HEK293T (cell line): Measurements from ENCODE around the gene CREB5.

Experiments
- CTCF ChIA-PET: fragments of 350-600 bp; formaldehyde crosslinking; extraction: SDS; loops from one replicate; lab custom pipeline; 2021; ENCODE audit warnings: antibody characterized with exemption, inconsistent platforms; lab: Yijun Ruan, JAX
- POLR2A ChIA-PET: fragments of 350-600 bp; formaldehyde crosslinking; extraction: SDS; loops from one replicate; lab custom pipeline; 2020; ENCODE audit warnings: antibody characterized with exemption, inconsistent platforms; lab: Yijun Ruan, JAX
- DNase-seq: peaks from one replicate; pipeline ENCODE4 v3.0.0; 2012; ENCODE audit warnings: mixed read lengths; ENCODE audit errors: extremely low spot score
- ARNT ChIP-seq: fragments of 450-650 bp; IDR thresholded peaks from 2 replicates; pipeline ENCODE4 v1.6.1; 2017; ENCODE audit warnings: mild to moderate bottlenecking
- BHLHE40 ChIP-seq: fragments of 450-650 bp; IDR thresholded peaks from 2 replicates; pipeline ENCODE4 v1.6.1; 2016; ENCODE audit warnings: mild to moderate bottlenecking, moderate library complexity, borderline replicate concordance
- CTBP1 ChIP-seq: fragments of 450-650 bp; IDR thresholded peaks from 2 replicates; pipeline ENCODE4 v1.6.1; 2016; ENCODE audit warnings: borderline replicate concordance
- ELF4 ChIP-seq: fragments of 450-650 bp; IDR thresholded peaks from 2 replicates; pipeline ENCODE4 v1.6.1; 2017; ENCODE audit warnings: antibody characterized with exemption
- FOXA1 ChIP-seq: fragments of 450-650 bp; IDR thresholded peaks from 2 replicates; pipeline ENCODE4 v1.6.1; 2016; ENCODE audit warnings: mild to moderate bottlenecking
- FOXK2 ChIP-seq: fragments of 450-650 bp; IDR thresholded peaks from 2 replicates; pipeline ENCODE4 v1.6.1; 2016; ENCODE audit warnings: mild to moderate bottlenecking
- FOXM1 ChIP-seq: fragments of 450-650 bp; IDR thresholded peaks from 2 replicates; pipeline ENCODE4 v1.6.1; 2017; ENCODE audit warnings: mild to moderate bottlenecking, borderline replicate concordance
- HDGF ChIP-seq: fragments of 450-650 bp; IDR thresholded peaks from 2 replicates; pipeline ENCODE4 v1.6.1; 2017; ENCODE audit warnings: antibody characterized with exemption, borderline replicate concordance
- L3MBTL2 ChIP-seq: fragments of 450-650 bp; conservative IDR thresholded peaks from 2 replicates; pipeline ENCODE4 v1.6.1; 2016; ENCODE audit warnings: mild to moderate bottlenecking
- LEF1 ChIP-seq: fragments of 450-650 bp; IDR thresholded peaks from 2 replicates; pipeline ENCODE4 v1.6.1; 2017; ENCODE audit warnings: mild to moderate bottlenecking, borderline replicate concordance
- NFRKB ChIP-seq: fragments of 450-650 bp; IDR thresholded peaks from 2 replicates; pipeline ENCODE4 v1.6.1; 2016; ENCODE audit warnings: mild to moderate bottlenecking, moderate library complexity
- PKNOX1 ChIP-seq: fragments of 450-650 bp; IDR thresholded peaks from 2 replicates; pipeline ENCODE4 v1.6.1; 2016
- SP1 ChIP-seq: fragments of 450-650 bp; IDR thresholded peaks from 2 replicates; pipeline ENCODE4 v1.6.1; 2017
- SUZ12 ChIP-seq: fragments of 450-650 bp; IDR thresholded peaks from 2 replicates; pipeline ENCODE4 v1.6.1; 2016; ENCODE audit warnings: mild to moderate bottlenecking
- TARDBP ChIP-seq: fragments of 450-650 bp; IDR thresholded peaks from 2 replicates; pipeline ENCODE4 v1.6.1; 2016
- ZNF384 ChIP-seq: fragments of 450-650 bp; IDR thresholded peaks from 2 replicates; pipeline ENCODE4 v1.6.1; 2016

CREB5 gene

DNA sequence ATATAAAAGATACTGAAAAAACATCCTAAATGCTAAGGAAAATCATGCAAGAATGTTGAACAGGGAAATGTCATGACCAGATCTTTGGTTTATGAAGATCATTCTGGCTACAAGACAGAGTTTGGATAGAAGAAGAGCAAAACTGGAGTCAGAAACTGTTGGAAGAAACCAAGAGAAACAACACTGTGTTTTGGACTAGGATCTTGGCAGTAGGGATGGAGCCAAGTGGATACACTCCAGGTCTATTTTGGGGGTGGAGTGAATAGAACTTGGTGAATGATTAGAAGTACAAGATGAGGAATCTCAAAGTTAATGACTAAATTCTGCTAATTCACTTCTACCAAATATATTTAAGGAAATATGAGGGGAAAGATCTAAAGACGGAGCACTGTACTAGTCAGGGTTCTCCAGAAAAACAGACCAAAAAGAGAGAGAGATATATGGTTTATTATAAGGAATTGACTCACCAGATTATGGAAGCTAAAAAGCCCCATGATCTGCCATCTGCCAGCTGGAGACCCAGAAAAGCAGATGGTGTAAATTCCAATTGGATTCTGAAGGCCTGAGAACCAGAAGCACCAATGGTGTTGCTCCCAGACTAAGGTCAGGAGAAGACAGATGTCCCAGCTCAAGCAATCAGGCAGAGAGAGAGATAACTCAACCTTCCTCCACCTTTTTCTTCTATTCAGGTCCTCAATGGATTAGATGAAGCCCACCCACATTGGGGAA, 290.9 kb downstream of the CREB5 start:
- no peak for DNase-seq
- CTCF ChIA-PET, result no interaction called here
- TF ChIP-seq HDGF (no peak), NFRKB (no peak), SUZ12 (no peak)
- POLR2A ChIA-PET, result no interaction called here

- ChIA-PET POLR2A (no interaction called here), CTCF (no interaction called here)
- TF ChIP-seq HDGF (no peak), FOXK2 (no peak), L3MBTL2 (no peak), PKNOX1 (no peak), BHLHE40 (no peak), SUZ12 (no peak), TARDBP (no peak), ARNT (no peak), FOXM1 (no peak), LEF1 (no peak), FOXA1 (no peak), ELF4 (no peak), ZNF384 (no peak), CTBP1 (no peak), SP1 (no peak), NFRKB (no peak)
- no peak for DNase-seq
Observed at GRCh38 chr7:28704706-28705105, 292.4 kb downstream of the CREB5 start.

GRCh38 chr7:28705350-28705749, 293.0 kb downstream of the CREB5 start:
- ChIA-PET CTCF (no interaction called here), POLR2A (no interaction called here)
- no peak for DNase-seq
- no peak for TF ChIP-seq FOXK2
- TF ChIP-seq ELF4, result no peak
- TF ChIP-seq HDGF, result no peak
- TF ChIP-seq LEF1, result no peak
- TF ChIP-seq NFRKB, result no peak
- TF ChIP-seq CTBP1, result no peak
- TF ChIP-seq TARDBP, result no peak
- no peak for TF ChIP-seq ZNF384
- no peak for TF ChIP-seq FOXM1
- no peak for TF ChIP-seq ARNT
- no peak for TF ChIP-seq BHLHE40
- no peak for TF ChIP-seq FOXA1
- TF ChIP-seq L3MBTL2, result no peak
- no peak for TF ChIP-seq SP1
- TF ChIP-seq SUZ12, result no peak
- TF ChIP-seq PKNOX1, result no peak

GRCh38 chr7:28706584-28706983, 294.3 kb downstream of the CREB5 start:
- TF ChIP-seq PKNOX1, result no peak
- TF ChIP-seq ARNT, result no peak
- TF ChIP-seq TARDBP, result no peak
- no peak for TF ChIP-seq FOXM1
- no peak for TF ChIP-seq SP1
- ChIA-PET POLR2A (interaction anchor here (1.0 kb wide), 1 partner anchor 296 kb away, joined by 3 read pairs; no protein-coding TSS in a partner anchor), CTCF (interaction anchor here (0.8 to 1.2 kb wide), 2 partner anchors 13 to 133 kb away, joined by 3 read pairs; no protein-coding TSS in a partner anchor)
- DNase-seq, result no peak

DNA sequence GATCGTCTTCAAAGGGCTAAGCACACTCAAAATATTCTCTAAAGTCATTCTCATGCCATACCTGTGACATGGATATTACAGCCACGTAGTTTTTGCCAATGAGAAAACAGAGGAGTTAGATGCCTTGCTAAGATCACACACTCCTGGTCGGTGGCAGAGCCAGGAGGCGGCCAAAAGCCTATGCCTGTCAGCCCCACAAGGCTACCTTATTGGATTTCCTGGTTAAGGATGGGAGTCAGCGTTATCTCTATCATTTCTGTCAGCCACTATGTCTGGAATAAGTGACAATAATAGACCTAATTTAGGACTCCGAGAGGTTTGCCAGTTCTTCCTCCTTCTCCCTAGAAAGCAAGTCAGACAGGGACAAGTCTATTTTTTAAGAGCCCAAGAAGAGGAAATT, 295.0 kb downstream of the CREB5 start:
- no peak for DNase-seq
- ChIA-PET CTCF (interaction anchor here (1.2 kb wide), 1 partner anchor 14 kb away, joined by 3 read pairs; no protein-coding TSS in a partner anchor), POLR2A (no interaction called here)
- TF ChIP-seq HDGF, result no peak
- TF ChIP-seq FOXA1, result no peak
- no peak for TF ChIP-seq BHLHE40
- TF ChIP-seq ELF4, result no peak
- TF ChIP-seq SUZ12, result no peak
- TF ChIP-seq L3MBTL2, result no peak
- TF ChIP-seq ARNT, result no peak

GRCh38 chr7:28708033-28708951, 296.0 kb downstream of the CREB5 start:
- TF ChIP-seq FOXM1 (no peak), PKNOX1 (peak; percentile 76), CTBP1 (0 out of 2 replicates have a peak, but pooled peaks have one; percentile 47)
- DNase-seq, result peak; percentile 51
- ChIA-PET POLR2A (interaction anchor here (0.8 to 1.4 kb wide), 3 partner anchors 8 to 297 kb away, joined by 3 to 6 read pairs (median 6); no protein-coding TSS in a partner anchor), CTCF (interaction anchor here (0.6 kb wide), 1 partner anchor 82 kb away, joined by 3 read pairs; no protein-coding TSS in a partner anchor)
